Embryonic facial prominence (tissue), 1 donor: Measurements from ENCODE around the gene HOXA2.

ENCODE experiments used
- DNase-seq: peaks from one replicate; pipeline ENCODE4 v3.0.0-alpha.2; 2016; ENCODE audit errors: extremely low spot score

HOXA2 gene

GRCh38 chr7:27098578-27099451 lies 3.7 kb downstream of the HOXA2 start:
- DNase-seq = no peak

DNA sequence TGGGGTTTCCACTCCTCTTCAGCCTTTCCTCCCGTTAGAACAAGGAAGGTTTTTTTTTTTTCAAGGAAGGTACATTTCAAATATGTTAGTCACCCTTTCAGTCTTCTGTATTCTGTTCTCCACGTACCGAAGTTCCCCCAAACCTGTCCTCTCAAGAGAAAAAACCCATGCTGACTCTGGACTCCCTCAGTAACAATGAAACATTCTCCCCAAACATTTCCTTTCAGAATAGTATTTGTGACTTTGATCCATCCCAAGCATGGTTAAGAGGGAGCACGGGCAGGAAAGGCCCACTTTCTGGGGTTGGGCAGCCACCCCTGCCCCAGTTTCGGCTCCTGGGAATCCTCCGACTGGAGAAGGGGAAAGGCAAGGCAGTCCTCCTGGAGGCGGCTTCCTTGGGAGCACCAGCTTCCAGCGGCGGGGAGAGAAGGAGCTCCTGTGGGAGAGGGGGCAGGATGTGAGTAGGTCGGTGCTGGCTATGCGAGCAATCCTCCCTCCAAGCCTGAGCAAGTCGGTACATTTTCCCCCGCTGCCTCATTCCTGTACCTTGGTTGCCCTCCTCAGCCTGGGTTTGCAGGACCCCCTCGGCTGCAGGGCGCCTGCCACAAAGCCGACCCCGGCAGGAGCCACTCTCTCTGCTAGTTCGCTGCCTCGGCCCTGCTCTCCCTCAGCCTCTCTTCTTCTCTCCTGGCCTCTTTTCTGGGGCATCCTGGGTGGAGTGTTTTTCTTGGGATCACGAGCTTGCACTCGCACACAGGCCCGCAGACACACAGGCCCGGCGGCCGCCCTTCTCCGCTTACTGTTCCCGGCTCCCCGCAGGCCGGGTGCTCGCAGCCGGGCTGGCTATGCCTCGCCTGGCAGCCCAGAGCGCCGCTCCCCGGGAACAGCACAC lies 4.6 kb downstream of the HOXA2 start:
- no peak for DNase-seq

DNA sequence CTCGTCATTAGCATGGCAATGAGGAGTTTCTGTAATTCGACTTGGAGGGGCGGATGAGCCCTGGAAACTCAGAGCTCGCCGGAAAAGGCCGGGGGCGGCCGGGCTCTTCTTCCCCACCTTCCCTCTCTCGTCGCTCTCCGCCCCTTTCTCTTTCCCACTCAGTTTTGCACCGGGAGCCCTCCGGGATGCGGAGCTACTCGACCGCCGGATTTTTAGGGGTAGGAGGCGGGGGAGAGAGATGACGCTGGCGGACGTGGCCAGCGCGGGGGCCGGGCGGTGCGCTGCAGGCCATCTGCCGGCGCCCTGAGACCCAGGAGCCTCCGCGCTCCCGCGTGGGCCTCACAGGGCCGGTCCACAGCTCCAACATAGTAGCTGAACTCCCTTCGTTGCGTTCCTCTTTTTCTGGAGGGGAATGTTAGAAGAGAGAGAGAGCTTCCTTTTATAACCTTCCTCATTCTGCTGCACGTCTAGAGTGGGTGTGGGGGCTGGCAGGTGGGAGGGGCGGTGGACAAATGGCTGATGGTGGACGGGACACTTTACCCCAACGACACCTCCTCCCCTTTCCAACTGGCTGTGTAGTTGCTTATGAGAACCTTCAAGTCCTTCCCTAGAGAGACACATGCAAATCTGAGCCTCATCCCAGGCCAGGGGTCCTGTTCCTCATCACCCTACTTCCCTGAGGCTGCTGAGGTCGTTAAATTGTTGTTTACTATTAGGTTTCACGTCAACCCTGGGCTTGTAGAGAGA lies 5.5 kb downstream of the HOXA2 start:
- no peak for DNase-seq

DNA sequence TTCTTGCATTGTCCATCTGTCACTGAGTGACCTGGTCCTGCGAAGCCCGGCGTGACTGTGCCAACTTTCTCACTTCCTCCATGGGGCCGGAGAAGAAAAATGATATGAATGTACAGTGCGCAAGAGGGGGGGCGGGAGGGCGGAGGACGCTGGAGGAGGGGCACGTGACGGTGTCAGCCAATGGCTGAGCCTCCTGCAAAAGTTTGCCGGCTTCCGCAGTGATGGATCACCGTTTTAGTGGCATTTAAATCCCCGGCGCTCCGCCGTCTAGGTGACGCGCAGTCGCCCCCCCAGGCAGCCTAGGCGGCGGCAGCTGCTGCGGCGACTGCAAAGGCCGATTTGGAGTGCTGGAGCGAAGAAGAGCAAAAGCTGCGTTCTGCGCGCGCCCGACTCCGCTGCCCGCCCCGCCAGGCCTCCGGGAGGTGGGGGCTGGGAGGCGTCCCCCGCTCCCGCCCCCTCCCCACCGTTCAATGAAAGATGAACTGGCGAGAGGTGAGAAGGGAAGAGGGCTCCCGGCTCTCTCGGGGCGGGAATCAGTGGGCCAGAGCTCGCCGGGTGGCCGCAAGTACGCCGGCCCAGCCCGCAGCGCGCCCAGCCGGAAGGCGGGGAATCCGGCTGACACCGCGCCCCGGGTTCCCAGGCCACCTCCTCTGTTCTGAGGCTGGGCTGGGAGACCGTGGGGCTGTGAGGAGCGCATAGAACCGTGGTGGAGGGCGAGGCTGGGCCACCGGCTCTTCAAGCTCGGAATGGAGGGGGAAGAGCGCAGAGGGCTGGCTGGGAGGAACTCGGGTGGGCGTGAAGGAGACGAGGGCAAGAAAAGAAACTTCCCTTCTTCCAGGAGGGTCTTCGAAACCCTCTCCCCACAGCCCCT lies 6.4 kb downstream of the HOXA2 start, which contains the start of gene HOXA1:
Gene HOXA1, minus strand, starts transcription at position 104 of the 871 bp plus-strand sequence. Its CDS starts 88 bp downstream, at position 16.
- no peak for DNase-seq

- DNase-seq = no peak
Measured at GRCh38 chr7:27095050-27095896, 7.2 kb downstream of the HOXA2 start.

GRCh38 chr7:27094304-27095049 lies 8.0 kb downstream of the HOXA2 start:
- DNase-seq = no peak

GRCh38 chr7:27093184-27093895 lies 9.1 kb downstream of the HOXA2 start:
- DNase-seq = no peak

DNA sequence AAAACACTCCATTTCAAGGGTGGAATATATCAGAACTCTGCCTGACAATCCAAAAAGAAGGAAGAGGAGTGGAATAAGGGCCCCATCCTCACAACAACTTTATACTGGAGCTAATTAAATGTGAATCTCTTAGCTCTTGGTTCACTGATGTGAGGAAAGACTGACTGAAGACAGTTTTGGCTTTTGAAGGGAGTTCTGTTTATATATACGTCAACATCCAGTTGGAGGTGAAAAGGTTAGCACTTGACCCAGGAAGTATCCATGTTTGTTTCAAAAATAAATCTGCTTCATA lies 9.7 kb downstream of the HOXA2 start:
- DNase-seq = no peak

DNA sequence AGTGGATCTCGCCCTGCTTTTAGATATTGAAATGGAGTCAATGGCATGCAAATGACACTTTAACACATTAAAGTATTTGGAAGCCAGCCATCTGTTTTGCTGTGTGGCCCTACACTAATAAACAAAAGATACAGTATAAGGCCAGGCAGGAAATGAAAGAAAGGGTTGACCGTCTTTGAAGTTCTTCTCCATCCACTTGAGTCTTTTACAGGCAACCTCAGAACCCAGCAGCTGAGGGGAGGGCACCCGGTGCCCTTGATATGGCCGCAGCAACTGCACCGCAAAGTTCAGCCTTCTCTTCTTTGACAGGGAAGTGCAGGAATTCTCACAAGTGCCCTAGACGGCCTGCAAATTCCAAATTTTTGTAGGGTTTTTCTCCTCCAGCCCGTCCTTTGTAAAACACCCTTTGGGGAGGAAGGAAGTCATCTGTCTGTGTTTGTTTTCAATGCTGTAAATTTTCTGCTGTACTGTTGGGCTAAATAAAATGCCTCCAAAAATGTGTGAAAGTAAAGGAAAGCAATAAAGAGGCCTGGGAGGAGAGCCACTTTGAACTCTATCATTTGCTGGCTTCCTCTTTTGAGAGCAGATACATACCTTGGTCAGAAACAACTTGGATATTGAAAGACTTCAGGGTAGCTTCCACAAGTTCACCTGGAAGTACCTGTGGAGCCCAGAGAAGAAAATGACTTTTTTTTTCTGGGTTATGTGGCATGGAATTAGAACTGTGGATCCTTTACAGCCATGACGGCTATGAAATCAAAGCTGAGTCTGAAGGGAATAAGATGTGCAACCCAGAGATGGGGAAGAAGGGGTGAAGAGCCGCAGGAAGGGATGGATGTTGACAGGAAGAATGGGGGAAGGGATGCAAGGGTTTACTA lies 10.3 kb downstream of the HOXA2 start:
- DNase-seq = no peak

DNA sequence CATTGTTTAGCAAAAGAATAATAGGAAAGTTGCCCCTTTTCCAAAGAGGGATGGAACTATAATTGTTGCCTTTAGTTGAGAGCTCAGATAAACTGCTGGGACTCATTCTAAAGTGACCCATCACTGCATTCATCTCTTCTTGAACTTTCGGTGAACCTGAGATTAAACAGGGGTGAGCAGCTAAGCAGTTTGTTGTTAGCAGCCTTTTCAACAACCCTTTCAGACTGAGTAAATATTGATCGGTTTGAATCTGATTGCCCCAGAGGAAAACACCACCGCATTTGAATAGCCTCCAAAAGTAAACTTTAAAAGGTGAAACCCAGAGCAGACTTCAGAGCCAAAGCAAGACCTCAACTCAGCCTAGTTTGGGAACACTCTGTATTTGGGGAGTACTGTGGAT lies 11.4 kb downstream of the HOXA2 start:
- DNase-seq = no peak

- no peak for DNase-seq
Measured at GRCh38 chr7:27088002-27088922, 14.2 kb downstream of the HOXA2 start.

DNA sequence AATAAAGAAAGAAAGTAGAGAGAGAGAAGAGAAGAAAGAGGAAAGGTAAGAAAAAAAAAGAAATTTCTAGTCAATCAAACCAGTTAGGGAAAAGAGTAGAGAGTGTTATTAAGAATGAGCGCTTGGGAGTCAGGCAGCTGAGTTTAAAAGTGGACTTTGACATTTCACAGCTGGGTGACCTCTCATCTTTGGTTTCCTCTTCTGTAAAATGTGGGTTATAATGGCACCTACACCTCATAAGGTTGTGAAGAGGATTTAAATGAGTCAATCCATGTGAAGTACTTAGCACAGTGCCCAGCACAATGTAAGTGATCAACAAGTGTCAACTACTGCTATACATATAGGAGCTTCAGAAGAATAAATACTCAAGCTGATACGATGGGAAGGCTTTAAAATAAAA lies 18.8 kb downstream of the HOXA2 start:
- no peak for DNase-seq

DNA sequence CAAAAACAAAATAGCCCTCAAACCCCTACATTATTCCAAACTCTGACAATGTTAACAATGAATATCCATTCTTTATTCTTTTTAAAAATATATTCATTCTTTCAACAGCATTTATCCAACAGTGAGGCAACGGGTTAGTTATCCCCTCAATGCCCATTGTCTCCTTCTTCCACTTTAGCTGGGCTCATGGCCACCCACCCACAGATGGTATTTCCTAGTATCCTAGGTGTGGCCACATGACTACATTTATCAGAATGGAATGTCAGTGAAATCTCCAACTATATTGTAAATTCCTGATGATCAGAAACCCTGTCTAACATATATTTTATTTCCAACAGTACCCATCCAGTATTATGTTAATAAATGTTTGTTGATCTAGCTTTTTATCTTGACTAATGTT lies 20.3 kb downstream of the HOXA2 start:
- no peak for DNase-seq

DNA sequence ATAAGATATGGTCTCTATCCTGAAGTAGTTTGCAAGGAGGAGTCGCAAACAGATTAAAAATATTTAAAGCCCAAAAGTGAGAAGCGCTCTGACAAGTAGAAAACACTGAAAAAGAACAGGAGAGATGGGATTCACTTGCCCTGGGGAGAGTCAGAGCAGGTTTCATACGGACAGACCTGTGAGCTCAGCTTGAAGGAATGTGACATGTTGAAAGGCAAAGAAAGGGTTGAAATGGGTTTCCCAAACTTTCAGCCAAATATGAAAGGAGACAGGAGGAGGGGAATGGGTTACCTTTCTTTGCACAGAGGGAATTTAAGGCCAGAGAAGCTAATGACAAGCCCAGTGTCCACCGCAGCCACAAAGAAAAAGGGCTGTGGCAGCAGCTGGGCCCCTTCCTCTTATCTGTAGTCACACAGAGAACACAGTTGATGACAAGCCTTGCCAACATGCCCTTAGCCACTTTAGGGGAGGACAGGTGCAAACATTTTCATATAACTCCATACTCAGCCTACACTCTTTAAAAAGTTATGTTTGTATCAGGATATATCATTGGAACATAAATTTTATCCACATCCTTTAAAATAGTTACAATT lies 21.5 kb downstream of the HOXA2 start:
- no peak for DNase-seq

GRCh38 chr7:27079234-27079975 lies 23.1 kb downstream of the HOXA2 start:
- DNase-seq = no peak
